AML-193 (cell line): ENCODE data around the gene DPY30.

Source experiments
- DNase-seq, 2 experiments: peaks; one replicate each; lab custom pipeline; 2025; lab: John Stamatoyannopoulos, UW

DPY30 gene

GRCh38 chr2:32009516-32010256 is 29.9 kb downstream of the DPY30 start:
- peak; percentile 15 to 18 for DNase-seq

GRCh38 chr2:32008805-32009515 is 30.6 kb downstream of the DPY30 start:
- DNase-seq, result no peak

GRCh38 chr2:32007121-32007391 is 32.5 kb downstream of the DPY30 start:
- DNase-seq, result no peak

- no peak for DNase-seq
Measured at GRCh38 chr2:32005371-32005976, 34.1 kb downstream of the DPY30 start.

GRCh38 chr2:32003791-32004190 is 35.8 kb downstream of the DPY30 start:
- DNase-seq, result no peak

- no peak for DNase-seq
Measured at GRCh38 chr2:32002406-32002805, 37.2 kb downstream of the DPY30 start.

- DNase-seq, result no peak
Measured at GRCh38 chr2:31999438-31999837, 40.2 kb downstream of the DPY30 start.

- peak in 1 of 2 experiments; percentile 9 for DNase-seq
Measured at GRCh38 chr2:31998731-31999383, 40.7 kb downstream of the DPY30 start.

- DNase-seq, result no peak
Measured at GRCh38 chr2:31997653-31998052, 42.0 kb downstream of the DPY30 start.

GRCh38 chr2:31996571-31997150 is 42.9 kb downstream of the DPY30 start:
- DNase-seq, result no peak

- DNase-seq, result no peak
Measured at GRCh38 chr2:31992934-31993333, 46.7 kb downstream of the DPY30 start.

- no peak for DNase-seq
Measured at GRCh38 chr2:31992025-31992579, 47.5 kb downstream of the DPY30 start.

- no peak for DNase-seq
Measured at GRCh38 chr2:31989946-31990345, 49.7 kb downstream of the DPY30 start.

GRCh38 chr2:31987454-31988220 is 52.0 kb downstream of the DPY30 start:
- no peak for DNase-seq

GRCh38 chr2:31986906-31987305 is 52.7 kb downstream of the DPY30 start:
- DNase-seq, result no peak

GRCh38 chr2:31983762-31984467 is 55.7 kb downstream of the DPY30 start:
- DNase-seq, result no peak

GRCh38 chr2:31980674-31981356 is 58.8 kb downstream of the DPY30 start:
- peak; percentile 20 to 26 for DNase-seq

- DNase-seq, result no peak
Measured at GRCh38 chr2:31979956-31980355, 59.6 kb downstream of the DPY30 start.

GRCh38 chr2:31979018-31979417 is 60.6 kb downstream of the DPY30 start:
- no peak for DNase-seq

- DNase-seq, result no peak
Measured at GRCh38 chr2:31978436-31978835, 61.2 kb downstream of the DPY30 start.
